ENCODE results near the gene NR5A1. TPM values are rescaled to one million over a fixed set of nuclear protein-coding genes. Genes with fewer than 3 reads are reported as not detected.
A peak's percentile ranks its signal among the peaks of the same experiment; 100 is the strongest.

Gene NR5A1
- total and polyA plus RNA-seq, 2 of the 13 experiments (the other 11 are each of a cell fraction or from before 2014, with no cell fraction given), result 28.9 to 44.7 TPM

DNA sequence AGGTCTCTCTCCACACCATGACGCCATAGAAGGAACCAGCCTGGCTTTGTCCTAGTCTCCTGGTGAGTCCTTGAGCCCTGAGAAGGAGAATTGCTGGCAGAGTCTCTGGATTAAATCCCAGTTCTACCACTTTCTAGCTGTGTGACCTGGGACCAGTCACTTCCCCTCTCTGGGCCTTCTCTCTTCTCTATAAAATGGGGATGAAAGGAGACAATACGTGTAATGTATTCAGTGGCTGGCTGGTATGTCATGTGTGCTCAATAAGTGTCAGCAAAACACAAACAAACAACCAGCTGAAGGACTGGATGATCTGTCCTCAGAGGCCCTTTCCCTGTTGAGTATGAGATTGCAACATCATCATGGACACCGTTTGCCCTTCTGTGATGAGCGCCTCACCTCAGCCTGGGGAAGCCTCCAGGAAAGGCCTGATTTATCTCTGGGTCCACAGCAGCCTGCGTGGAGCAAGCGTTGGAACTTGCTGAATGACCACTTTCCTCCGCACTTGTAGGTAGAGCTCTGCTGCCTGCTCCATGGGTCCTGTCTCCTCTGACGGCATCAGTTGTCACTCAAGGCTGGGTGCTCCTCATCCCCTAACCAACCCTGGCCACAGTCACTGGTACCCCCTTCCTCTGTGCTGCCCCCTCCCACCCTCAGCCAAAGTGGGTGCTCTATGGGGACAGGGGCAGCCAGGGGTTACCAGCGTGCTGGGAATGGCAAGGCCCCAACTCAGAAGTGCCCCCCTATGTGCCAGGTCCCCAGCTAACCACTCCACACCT is 3.6 kb upstream of the NR5A1 start (continued):
- TF ChIP-seq, protein P1, sequence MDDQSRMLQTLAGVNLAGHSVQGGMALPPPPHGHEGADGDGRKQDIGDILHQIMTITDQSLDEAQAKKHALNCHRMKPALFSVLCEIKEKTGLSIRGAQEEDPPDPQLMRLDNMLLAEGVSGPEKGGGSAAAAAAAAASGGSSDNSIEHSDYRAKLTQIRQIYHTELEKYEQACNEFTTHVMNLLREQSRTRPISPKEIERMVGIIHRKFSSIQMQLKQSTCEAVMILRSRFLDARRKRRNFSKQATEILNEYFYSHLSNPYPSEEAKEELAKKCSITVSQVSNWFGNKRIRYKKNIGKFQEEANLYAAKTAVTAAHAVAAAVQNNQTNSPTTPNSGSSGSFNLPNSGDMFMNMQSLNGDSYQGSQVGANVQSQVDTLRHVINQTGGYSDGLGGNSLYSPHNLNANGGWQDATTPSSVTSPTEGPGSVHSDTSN (CRISPR knock-in tag; IDR thresholded peaks at IDR 0.05; ENCODE audit: borderline replicate concordance), result no peak
- TF ChIP-seq, protein P2, sequence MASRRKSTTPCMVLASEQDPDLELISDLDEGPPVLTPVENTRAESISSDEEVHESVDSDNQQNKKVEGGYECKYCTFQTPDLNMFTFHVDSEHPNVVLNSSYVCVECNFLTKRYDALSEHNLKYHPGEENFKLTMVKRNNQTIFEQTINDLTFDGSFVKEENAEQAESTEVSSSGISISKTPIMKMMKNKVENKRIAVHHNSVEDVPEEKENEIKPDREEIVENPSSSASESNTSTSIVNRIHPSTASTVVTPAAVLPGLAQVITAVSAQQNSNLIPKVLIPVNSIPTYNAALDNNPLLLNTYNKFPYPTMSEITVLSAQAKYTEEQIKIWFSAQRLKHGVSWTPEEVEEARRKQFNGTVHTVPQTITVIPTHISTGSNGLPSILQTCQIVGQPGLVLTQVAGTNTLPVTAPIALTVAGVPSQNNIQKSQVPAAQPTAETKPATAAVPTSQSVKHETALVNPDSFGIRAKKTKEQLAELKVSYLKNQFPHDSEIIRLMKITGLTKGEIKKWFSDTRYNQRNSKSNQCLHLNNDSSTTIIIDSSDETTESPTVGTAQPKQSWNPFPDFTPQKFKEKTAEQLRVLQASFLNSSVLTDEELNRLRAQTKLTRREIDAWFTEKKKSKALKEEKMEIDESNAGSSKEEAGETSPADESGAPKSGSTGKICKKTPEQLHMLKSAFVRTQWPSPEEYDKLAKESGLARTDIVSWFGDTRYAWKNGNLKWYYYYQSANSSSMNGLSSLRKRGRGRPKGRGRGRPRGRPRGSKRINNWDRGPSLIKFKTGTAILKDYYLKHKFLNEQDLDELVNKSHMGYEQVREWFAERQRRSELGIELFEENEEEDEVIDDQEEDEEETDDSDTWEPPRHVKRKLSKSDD (CRISPR knock-in tag; IDR thresholded peaks at IDR 0.05; ENCODE audit: low read depth), result peak; percentile 68; the same call in 1 of the 2 replicates
- peak; percentile 23; the same call in 1 of the 2 replicates for TF ChIP-seq ZNF746 (CRISPR knock-in tag; IDR thresholded peaks at IDR 0.05)
- no peak for TF ChIP-seq MYNN (CRISPR knock-in tag; IDR thresholded peaks at IDR 0.05; ENCODE audit: low read depth)
- TF ChIP-seq, protein P3, sequence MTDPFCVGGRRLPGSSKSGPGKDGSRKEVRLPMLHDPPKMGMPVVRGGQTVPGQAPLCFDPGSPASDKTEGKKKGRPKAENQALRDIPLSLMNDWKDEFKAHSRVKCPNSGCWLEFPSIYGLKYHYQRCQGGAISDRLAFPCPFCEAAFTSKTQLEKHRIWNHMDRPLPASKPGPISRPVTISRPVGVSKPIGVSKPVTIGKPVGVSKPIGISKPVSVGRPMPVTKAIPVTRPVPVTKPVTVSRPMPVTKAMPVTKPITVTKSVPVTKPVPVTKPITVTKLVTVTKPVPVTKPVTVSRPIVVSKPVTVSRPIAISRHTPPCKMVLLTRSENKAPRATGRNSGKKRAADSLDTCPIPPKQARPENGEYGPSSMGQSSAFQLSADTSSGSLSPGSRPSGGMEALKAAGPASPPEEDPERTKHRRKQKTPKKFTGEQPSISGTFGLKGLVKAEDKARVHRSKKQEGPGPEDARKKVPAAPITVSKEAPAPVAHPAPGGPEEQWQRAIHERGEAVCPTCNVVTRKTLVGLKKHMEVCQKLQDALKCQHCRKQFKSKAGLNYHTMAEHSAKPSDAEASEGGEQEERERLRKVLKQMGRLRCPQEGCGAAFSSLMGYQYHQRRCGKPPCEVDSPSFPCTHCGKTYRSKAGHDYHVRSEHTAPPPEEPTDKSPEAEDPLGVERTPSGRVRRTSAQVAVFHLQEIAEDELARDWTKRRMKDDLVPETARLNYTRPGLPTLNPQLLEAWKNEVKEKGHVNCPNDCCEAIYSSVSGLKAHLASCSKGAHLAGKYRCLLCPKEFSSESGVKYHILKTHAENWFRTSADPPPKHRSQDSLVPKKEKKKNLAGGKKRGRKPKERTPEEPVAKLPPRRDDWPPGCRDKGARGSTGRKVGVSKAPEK (CRISPR knock-in tag; IDR thresholded peaks at IDR 0.05; ENCODE audit: borderline replicate concordance), result no peak
- TF ChIP-seq ZNF766 (CRISPR knock-in tag; IDR thresholded peaks at IDR 0.05; ENCODE audit: borderline replicate concordance), result no peak
- TF ChIP-seq, protein P4, sequence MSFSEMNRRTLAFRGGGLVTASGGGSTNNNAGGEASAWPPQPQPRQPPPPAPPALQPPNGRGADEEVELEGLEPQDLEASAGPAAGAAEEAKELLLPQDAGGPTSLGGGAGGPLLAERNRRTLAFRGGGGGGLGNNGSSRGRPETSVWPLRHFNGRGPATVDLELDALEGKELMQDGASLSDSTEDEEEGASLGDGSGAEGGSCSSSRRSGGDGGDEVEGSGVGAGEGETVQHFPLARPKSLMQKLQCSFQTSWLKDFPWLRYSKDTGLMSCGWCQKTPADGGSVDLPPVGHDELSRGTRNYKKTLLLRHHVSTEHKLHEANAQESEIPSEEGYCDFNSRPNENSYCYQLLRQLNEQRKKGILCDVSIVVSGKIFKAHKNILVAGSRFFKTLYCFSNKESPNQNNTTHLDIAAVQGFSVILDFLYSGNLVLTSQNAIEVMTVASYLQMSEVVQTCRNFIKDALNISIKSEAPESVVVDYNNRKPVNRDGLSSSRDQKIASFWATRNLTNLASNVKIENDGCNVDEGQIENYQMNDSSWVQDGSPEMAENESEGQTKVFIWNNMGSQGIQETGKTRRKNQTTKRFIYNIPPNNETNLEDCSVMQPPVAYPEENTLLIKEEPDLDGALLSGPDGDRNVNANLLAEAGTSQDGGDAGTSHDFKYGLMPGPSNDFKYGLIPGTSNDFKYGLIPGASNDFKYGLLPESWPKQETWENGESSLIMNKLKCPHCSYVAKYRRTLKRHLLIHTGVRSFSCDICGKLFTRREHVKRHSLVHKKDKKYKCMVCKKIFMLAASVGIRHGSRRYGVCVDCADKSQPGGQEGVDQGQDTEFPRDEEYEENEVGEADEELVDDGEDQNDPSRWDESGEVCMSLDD (CRISPR knock-in tag; IDR thresholded peaks at IDR 0.05; ENCODE audit: borderline replicate concordance), result no peak
- no peak for TF ChIP-seq AKAP8 (CRISPR knock-in tag; IDR thresholded peaks at IDR 0.05)
- no peak for TF ChIP-seq NFRKB (IDR thresholded peaks at IDR 0.05)
- peak; percentile 84 for TF ChIP-seq MED1 (CRISPR knock-in tag; IDR thresholded peaks at IDR 0.05)
- TF ChIP-seq, protein P5, sequence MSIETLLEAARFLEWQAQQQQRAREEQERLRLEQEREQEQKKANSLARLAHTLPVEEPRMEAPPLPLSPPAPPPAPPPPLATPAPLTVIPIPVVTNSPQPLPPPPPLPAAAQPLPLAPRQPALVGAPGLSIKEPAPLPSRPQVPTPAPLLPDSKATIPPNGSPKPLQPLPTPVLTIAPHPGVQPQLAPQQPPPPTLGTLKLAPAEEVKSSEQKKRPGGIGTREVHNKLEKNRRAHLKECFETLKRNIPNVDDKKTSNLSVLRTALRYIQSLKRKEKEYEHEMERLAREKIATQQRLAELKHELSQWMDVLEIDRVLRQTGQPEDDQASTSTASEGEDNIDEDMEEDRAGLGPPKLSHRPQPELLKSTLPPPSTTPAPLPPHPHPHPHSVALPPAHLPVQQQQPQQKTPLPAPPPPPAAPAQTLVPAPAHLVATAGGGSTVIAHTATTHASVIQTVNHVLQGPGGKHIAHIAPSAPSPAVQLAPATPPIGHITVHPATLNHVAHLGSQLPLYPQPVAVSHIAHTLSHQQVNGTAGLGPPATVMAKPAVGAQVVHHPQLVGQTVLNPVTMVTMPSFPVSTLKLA (IDR thresholded peaks at IDR 0.05), result no peak
- peak; percentile 73 for TF ChIP-seq FOSL2 (CRISPR knock-in tag; IDR thresholded peaks at IDR 0.05)
- TF ChIP-seq FOXK2 (IDR thresholded peaks at IDR 0.05), result 0 out of 2 replicates have a peak, but pooled peaks have one; percentile 33
- peak; percentile 75; the same call in 1 of the 2 replicates for TF ChIP-seq TARDBP (CRISPR knock-in tag; IDR thresholded peaks at IDR 0.05)
